H9 (cell line): Measurements from ENCODE around the gene HABP4. TPM values are rescaled to one million over a fixed set of nuclear protein-coding genes. Genes with fewer than 3 reads are reported as not detected.

ENCODE experiments used
- DNase-seq: peaks from one replicate; pipeline ENCODE4 v3.0.0-alpha.2; 2017
- H2AFZ ChIP-seq: one replicate; pipeline ENCODE4 v1.6.1; 2013; ENCODE audit warnings: mild to moderate bottlenecking, low read length, control low read depth, moderate library complexity
- H2AK5ac ChIP-seq: 2 replicates; pipeline ENCODE4 v1.6.1; 2013; ENCODE audit warnings: low read length, control low read depth, mixed read lengths; ENCODE audit not compliant: insufficient read length
- H2BK120ac ChIP-seq: one replicate; pipeline ENCODE4 v1.6.1; 2013; ENCODE audit warnings: low read depth, mild to moderate bottlenecking, low read length, control low read depth, inconsistent platforms; ENCODE audit not compliant: poor library complexity, severe bottlenecking
- H2BK12ac ChIP-seq: 2 replicates; pipeline ENCODE4 v1.6.1; 2013; ENCODE audit warnings: low read length, control low read depth, mixed read lengths, low read depth; ENCODE audit not compliant: insufficient read length
- H2BK15ac ChIP-seq: 2 replicates; pipeline ENCODE4 v1.6.1; 2013; ENCODE audit warnings: low read depth, low read length, control low read depth
- H2BK20ac ChIP-seq: one replicate; pipeline ENCODE4 v1.6.1; 2013; ENCODE audit warnings: low read depth, mild to moderate bottlenecking, low read length, control low read depth, inconsistent platforms; ENCODE audit not compliant: poor library complexity, severe bottlenecking
- H2BK5ac ChIP-seq: 2 replicates; pipeline ENCODE4 v1.6.1; 2013; ENCODE audit warnings: low read length, control low read depth, mixed read lengths; ENCODE audit not compliant: insufficient read length
- H3K14ac ChIP-seq: 2 replicates; pipeline ENCODE4 v1.6.1; 2013; ENCODE audit warnings: low read length, control low read depth; ENCODE audit not compliant: insufficient read depth
- H3K18ac ChIP-seq: 2 replicates; pipeline ENCODE4 v1.6.1; 2013; ENCODE audit warnings: low read depth, mild to moderate bottlenecking, mixed read lengths, low read length, control low read depth; ENCODE audit not compliant: insufficient read length
- H3K23ac ChIP-seq: 2 replicates; pipeline ENCODE4 v1.6.1; 2013; ENCODE audit warnings: low read length, control low read depth, mixed read lengths, low read depth; ENCODE audit not compliant: insufficient read length
- H3K23me2 ChIP-seq: 2 replicates; pipeline ENCODE4 v1.6.1; 2013; ENCODE audit warnings: low read depth, mild to moderate bottlenecking, mixed read lengths, low read length, control low read depth; ENCODE audit not compliant: insufficient read length, poor library complexity, severe bottlenecking
- H3K27ac ChIP-seq: 2 replicates; pipeline ENCODE4 v1.5.1; 2013; ENCODE audit warnings: low read length, control low read depth, mixed read lengths, low read depth; ENCODE audit not compliant: insufficient read length
- H3K27me3 ChIP-seq: 2 replicates; pipeline ENCODE4 v1.6.1; 2013; ENCODE audit warnings: low read length, control low read depth, inconsistent platforms; ENCODE audit not compliant: insufficient read depth
- H3K4ac ChIP-seq: 2 replicates; pipeline ENCODE4 v1.6.1; 2013; ENCODE audit warnings: low read depth, mild to moderate bottlenecking, control low read depth, inconsistent platforms, low read length, moderate library complexity
- H3K4me1 ChIP-seq: 2 replicates; pipeline ENCODE4 v1.6.1; 2013; ENCODE audit warnings: low read length, control low read depth, inconsistent platforms; ENCODE audit not compliant: insufficient read depth
- H3K4me2 ChIP-seq: 2 replicates; pipeline ENCODE4 v1.6.1; 2013; ENCODE audit warnings: low read length, control low read depth, mixed read lengths; ENCODE audit not compliant: insufficient read length, insufficient read depth
- H3K56ac ChIP-seq: 2 replicates; pipeline ENCODE4 v1.6.1; 2013; ENCODE audit warnings: low read depth, mild to moderate bottlenecking, mixed read lengths, low read length, control low read depth; ENCODE audit not compliant: insufficient read length
- H3K79me1 ChIP-seq: 2 replicates; pipeline ENCODE4 v1.6.1; 2013; ENCODE audit warnings: low read depth, mild to moderate bottlenecking, moderate library complexity, low read length, control low read depth, inconsistent platforms; ENCODE audit not compliant: insufficient read depth, poor library complexity, severe bottlenecking
- H3K79me2 ChIP-seq: 2 replicates; pipeline ENCODE4 v1.6.1; 2013; ENCODE audit warnings: low read length, control low read depth, inconsistent platforms; ENCODE audit not compliant: insufficient read depth
- H3K9ac ChIP-seq: 2 replicates; pipeline ENCODE4 v1.6.1; 2013; ENCODE audit warnings: low read length, control low read depth, mixed read lengths; ENCODE audit not compliant: insufficient read length; ENCODE audit errors: extremely low read depth
- H3K9me3 ChIP-seq: one replicate; pipeline ENCODE4 v1.6.1; 2013; ENCODE audit warnings: low read depth, low read length, inconsistent platforms; ENCODE audit not compliant: control insufficient read depth
- H3T11ph ChIP-seq: one replicate; pipeline ENCODE4 v1.6.1; 2013; ENCODE audit warnings: mild to moderate bottlenecking, low read length, control low read depth, inconsistent platforms
- H4K20me1 ChIP-seq: one replicate; pipeline ENCODE4 v1.6.1; 2013; ENCODE audit not compliant: control insufficient read depth, insufficient read length, insufficient read depth
- H4K5ac ChIP-seq: 2 replicates; pipeline ENCODE4 v1.6.1; 2013; ENCODE audit warnings: low read depth, mild to moderate bottlenecking, mixed read lengths, low read length, control low read depth; ENCODE audit not compliant: insufficient read length
- H4K8ac ChIP-seq: replicated peaks from 2 replicates; pipeline ENCODE4 v1.6.1; 2013; ENCODE audit warnings: low read length, control low read depth, mixed read lengths, low read depth; ENCODE audit not compliant: insufficient read length
- H4K91ac ChIP-seq: 2 replicates; pipeline ENCODE4 v1.6.1; 2013; ENCODE audit warnings: low read depth, mild to moderate bottlenecking, moderate library complexity, mixed read lengths, low read length, control low read depth; ENCODE audit not compliant: insufficient read length
- H3K27ac Mint-ChIP-seq, 3 experiments: 2 replicates in 2 of 3; 3 replicates in 1 of 3; pipeline ENCODE4 v1.8.0; 2020 to 2021; ENCODE audit warnings: mixed read lengths in 3 of 3, mild to moderate bottlenecking in 1 of 3, moderate library complexity in 1 of 3
- H3K27me3 Mint-ChIP-seq: 2 replicates; pipeline ENCODE4 v1.8.0; 2021; ENCODE audit warnings: low read depth, mild to moderate bottlenecking, moderate library complexity, mixed read lengths
- H3K36me3 Mint-ChIP-seq, 3 experiments: 2 replicates in 2 of 3; 3 replicates in 1 of 3; pipeline ENCODE4 v1.8.0; 2020 to 2021; ENCODE audit warnings: low read depth in 3 of 3, mixed read lengths in 3 of 3; ENCODE audit not compliant: insufficient read depth in 1 of 3
- H3K4me1 Mint-ChIP-seq, 2 experiments: 2 replicates each; pipeline ENCODE4 v1.8.0; 2020; ENCODE audit warnings: mixed read lengths in 2 of 2
- H3K4me3 Mint-ChIP-seq, 2 experiments: 2 replicates in 1 of 2; 3 replicates in 1 of 2; pipeline ENCODE4 v1.8.0; 2020 to 2021; ENCODE audit warnings: mild to moderate bottlenecking in 2 of 2, mixed read lengths in 2 of 2, moderate library complexity in 1 of 2
- H3K9me3 Mint-ChIP-seq, 2 experiments: 2 replicates in 1 of 2; 3 replicates in 1 of 2; pipeline ENCODE4 v1.8.0; 2020; ENCODE audit warnings: mild to moderate bottlenecking in 2 of 2, mixed read lengths in 2 of 2, moderate library complexity in 1 of 2
- WGBS: extraction: QIAGEN DNeasy Blood & Tissue Kit; methylation state at CpG from one replicate; pipeline ENCODE4 v1.1.7; 2013; ENCODE audit warnings: missing lambda C conversion rate, low lambda C conversion rate, mixed read lengths; ENCODE audit not compliant: insufficient read length; ENCODE audit errors: extremely low coverage; 5-methylcytosine and 5-hydroxymethylcytosine counted together
- total RNA-seq: library from RNA; stranded (reverse); gene quantifications from 2 replicates; pipeline ENCODE4 v1.2.1, GENCODE V29; 2021
- TF ChIP-seq, protein P1 (sequence below): fragments of 200-600 bp; sonication (generic); conservative IDR thresholded peaks from 3 replicates; pipeline ENCODE4 v1.8.0; 2021; ENCODE audit warnings: antibody characterized with exemption, mild to moderate bottlenecking

The HABP4 gene
- total RNA-seq, 1 experiment from 2014 or later: 7.5 TPM

DNA sequence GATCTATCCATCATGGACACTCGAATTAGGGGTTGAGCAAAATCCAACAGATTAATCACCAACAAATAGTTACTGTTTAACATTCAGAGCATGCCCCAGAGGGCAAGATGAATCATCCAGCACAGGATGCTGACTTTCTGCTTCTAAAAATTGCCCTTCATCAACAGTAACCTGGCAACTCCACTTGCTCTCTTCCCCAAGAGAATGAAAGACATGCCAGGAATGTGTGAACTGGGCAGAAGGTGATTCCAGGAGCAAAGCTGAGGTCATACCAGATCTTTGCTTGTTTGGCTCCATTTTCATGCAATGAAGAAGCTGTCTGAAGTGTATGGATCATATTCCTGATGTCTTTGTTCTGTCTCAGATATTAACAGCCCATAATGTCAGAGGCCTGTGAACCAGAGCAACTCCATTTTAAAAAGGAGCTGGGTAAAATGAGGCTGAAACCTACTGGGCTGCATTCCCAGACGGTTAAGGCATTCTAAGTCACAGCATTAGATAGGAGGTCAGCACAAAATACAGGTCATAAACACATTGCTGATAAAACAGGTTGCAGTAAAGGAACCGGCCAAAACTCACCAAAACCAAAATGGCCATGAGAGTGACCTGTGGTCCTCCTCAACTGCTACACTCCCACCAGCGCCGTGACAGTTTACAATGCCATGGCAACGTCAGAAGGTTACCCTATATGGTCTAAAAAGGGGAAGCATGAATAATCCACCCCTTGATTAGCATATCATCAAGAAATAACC, 29.3 kb upstream of the HABP4 start:
- Histone ChIP-seq H3K27me3 (no peaks in the 10 kb centered on the region), H3K18ac (no peak overlapping the region), H3K79me2 (peaks cover 7% of the 10 kb centered on the region; the same call in 1 of the 2 replicates), H3K14ac (no peak overlapping the region), H3T11ph (peak overlapping the region; percentile 8), H2BK120ac (no peak overlapping the region), H4K8ac (no peak overlapping the region), H4K5ac (no peak overlapping the region), H3K9ac (no peak overlapping the region), H3K9me3 (no peaks in the 10 kb centered on the region), H4K20me1 (no peaks in the 10 kb centered on the region), H4K91ac (no peak overlapping the region), H2AK5ac (no peak overlapping the region), H3K27ac (peak overlapping the region; percentile 66), H3K4me2 (no peak overlapping the region), H3K79me1 (no peaks in the 10 kb centered on the region), H3K23me2 (peaks cover 3% of the 10 kb centered on the region), H2BK5ac (no peak overlapping the region), H2BK12ac (no peak overlapping the region), H3K4ac (no peak overlapping the region; the same call in 1 of the 2 replicates), H2BK20ac (no peak overlapping the region), H2BK15ac (no peak overlapping the region), H3K4me1 (no peaks in the 10 kb centered on the region; the same call in 1 of the 2 replicates), H3K56ac (no peak overlapping the region), H3K23ac (no peak overlapping the region), H2AFZ (no peak overlapping the region)
- Mint-ChIP-seq H3K9me3 (no peaks in the 10 kb centered on the region), H3K4me1 (peaks cover 34 to 40% of the 10 kb centered on the region in 2 experiments), H3K36me3 (peaks cover 0 to 4% (median 0%) of the 10 kb centered on the region in 3 experiments; a peak in 1 of 7 replicates), H3K4me3 (peak overlapping the region; percentile 84 to 92), H3K27me3 (no peaks in the 10 kb centered on the region), H3K27ac (peak overlapping the region; percentile 28 to 55 (median 44); a peak in 2 of 7 replicates)
- TF ChIP-seq, protein P1, sequence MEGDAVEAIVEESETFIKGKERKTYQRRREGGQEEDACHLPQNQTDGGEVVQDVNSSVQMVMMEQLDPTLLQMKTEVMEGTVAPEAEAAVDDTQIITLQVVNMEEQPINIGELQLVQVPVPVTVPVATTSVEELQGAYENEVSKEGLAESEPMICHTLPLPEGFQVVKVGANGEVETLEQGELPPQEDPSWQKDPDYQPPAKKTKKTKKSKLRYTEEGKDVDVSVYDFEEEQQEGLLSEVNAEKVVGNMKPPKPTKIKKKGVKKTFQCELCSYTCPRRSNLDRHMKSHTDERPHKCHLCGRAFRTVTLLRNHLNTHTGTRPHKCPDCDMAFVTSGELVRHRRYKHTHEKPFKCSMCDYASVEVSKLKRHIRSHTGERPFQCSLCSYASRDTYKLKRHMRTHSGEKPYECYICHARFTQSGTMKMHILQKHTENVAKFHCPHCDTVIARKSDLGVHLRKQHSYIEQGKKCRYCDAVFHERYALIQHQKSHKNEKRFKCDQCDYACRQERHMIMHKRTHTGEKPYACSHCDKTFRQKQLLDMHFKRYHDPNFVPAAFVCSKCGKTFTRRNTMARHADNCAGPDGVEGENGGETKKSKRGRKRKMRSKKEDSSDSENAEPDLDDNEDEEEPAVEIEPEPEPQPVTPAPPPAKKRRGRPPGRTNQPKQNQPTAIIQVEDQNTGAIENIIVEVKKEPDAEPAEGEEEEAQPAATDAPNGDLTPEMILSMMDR: no peak
- DNase-seq: peak; percentile 71
- WGBS: no CpG with 5 or more reads among the region's 6 CpGs
